Thyroid gland (tissue), 4 donors: ENCODE data around the gene DSCAM.

ENCODE experiments used
- POLR2A ChIP-seq, 2 donors: fragments of 450-650 bp; IDR thresholded peaks; one replicate each; pipeline ENCODE4 v1.6.1; 2017; ENCODE audit warnings: antibody characterized with exemption in 2 of 2, mild to moderate bottlenecking in 2 of 2, moderate library complexity in 1 of 2
- TF ChIP-seq, protein P1 (sequence below), 6 experiments: fragments of 200-600 bp in 3 of 6; fragments of 450-650 bp in 3 of 6; sonication (generic) in 3 of 6; IDR thresholded peaks; one replicate each; pipeline ENCODE4 v1.5.1; 2016 to 2019; ENCODE audit warnings: antibody characterized with exemption in 6 of 6, mild to moderate bottlenecking in 2 of 6, inconsistent platforms in 1 of 6, moderate library complexity in 1 of 6

DNA sequence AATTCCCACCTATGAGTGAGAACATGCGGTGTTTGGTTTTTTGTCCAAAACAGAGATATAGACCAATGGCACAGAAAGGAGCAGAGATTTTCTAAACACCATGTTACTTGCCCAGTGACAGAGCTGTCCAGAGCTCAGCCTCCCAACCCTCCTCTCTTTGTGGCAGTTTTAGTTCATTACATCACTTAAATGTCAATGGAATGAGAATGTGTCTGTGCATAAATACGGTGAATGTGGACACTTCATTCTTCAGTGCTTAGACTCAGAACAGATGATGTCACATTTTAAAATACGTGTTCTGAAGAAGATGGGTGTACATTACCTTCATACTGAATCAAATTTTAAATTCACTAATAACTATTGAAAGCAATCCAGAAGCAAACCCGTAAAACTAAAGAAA lies 374.9 kb downstream of the DSCAM start:
- TF ChIP-seq, protein P1, sequence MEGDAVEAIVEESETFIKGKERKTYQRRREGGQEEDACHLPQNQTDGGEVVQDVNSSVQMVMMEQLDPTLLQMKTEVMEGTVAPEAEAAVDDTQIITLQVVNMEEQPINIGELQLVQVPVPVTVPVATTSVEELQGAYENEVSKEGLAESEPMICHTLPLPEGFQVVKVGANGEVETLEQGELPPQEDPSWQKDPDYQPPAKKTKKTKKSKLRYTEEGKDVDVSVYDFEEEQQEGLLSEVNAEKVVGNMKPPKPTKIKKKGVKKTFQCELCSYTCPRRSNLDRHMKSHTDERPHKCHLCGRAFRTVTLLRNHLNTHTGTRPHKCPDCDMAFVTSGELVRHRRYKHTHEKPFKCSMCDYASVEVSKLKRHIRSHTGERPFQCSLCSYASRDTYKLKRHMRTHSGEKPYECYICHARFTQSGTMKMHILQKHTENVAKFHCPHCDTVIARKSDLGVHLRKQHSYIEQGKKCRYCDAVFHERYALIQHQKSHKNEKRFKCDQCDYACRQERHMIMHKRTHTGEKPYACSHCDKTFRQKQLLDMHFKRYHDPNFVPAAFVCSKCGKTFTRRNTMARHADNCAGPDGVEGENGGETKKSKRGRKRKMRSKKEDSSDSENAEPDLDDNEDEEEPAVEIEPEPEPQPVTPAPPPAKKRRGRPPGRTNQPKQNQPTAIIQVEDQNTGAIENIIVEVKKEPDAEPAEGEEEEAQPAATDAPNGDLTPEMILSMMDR (IDR thresholded peaks at IDR 0.05), result no peak
- no peak for TF ChIP-seq POLR2A (IDR thresholded peaks at IDR 0.05)
